H1 (cell line): ENCODE measurements around the gene ATF7IP2. TPM values are rescaled to one million over a fixed set of nuclear protein-coding genes. Genes with fewer than 3 reads are reported as not detected.
A peak's percentile ranks its signal among the peaks of the same experiment; 100 is the strongest.

Experiments
- ASH2L ChIP-seq: fragments of 200-600, 300-600 bp; sonication (generic); IDR thresholded peaks from one replicate; pipeline ENCODE4 v1.7.1; 2017; ENCODE audit warnings: low read length
- BACH1 ChIP-seq: IDR thresholded peaks from 2 replicates; pipeline ENCODE4 v1.6.1; 2012; ENCODE audit warnings: low read length, improper control_type of control experiment
- CBX5 ChIP-seq: fragments of 300-800, 300-1000 bp; sonication (generic); IDR thresholded peaks from 2 replicates; pipeline ENCODE4 v1.7.1; 2016; ENCODE audit warnings: antibody characterized with exemption, low read length, low read depth
- CHD2 ChIP-seq: IDR thresholded peaks from 2 replicates; pipeline ENCODE4 v1.6.1; 2012; ENCODE audit warnings: low read length, improper control_type of control experiment
- CREB1 ChIP-seq: IDR thresholded peaks from 2 replicates; pipeline ENCODE4 v1.6.1; 2012; ENCODE audit warnings: inconsistent platforms
- EP300 ChIP-seq, 2 experiments: IDR thresholded peaks; 1 replicate in 1 of 2; 2 replicates in 1 of 2; pipeline ENCODE4 v1.6.1; 2011 to 2012; ENCODE audit warnings: low read depth in 2 of 2, low read length in 2 of 2, mild to moderate bottlenecking in 2 of 2, borderline replicate concordance in 1 of 2, inconsistent platforms in 1 of 2, moderate library complexity in 1 of 2
- EZH2 ChIP-seq: fragments of 200-600 bp; sonication (generic); IDR thresholded peaks from 2 replicates; pipeline ENCODE4 v1.7.1; 2012; ENCODE audit warnings: low read depth, mild to moderate bottlenecking, moderate library complexity, low read length, inconsistent platforms; ENCODE audit not compliant: severe bottlenecking
- HDAC2 ChIP-seq, 2 experiments: fragments of 300-600 bp in 1 of 2; sonication (generic) in 1 of 2; IDR thresholded peaks; 2 replicates each; pipeline ENCODE4 v1.6.1; 2011 to 2012; ENCODE audit warnings: low read depth in 2 of 2, low read length in 2 of 2, mild to moderate bottlenecking in 2 of 2, moderate library complexity in 2 of 2, borderline replicate concordance in 1 of 2, inconsistent platforms in 1 of 2
- JUND ChIP-seq: IDR thresholded peaks from 2 replicates; pipeline ENCODE4 v1.6.1; 2011; ENCODE audit warnings: mild to moderate bottlenecking, improper control_type of control experiment, low read length
- KDM4A ChIP-seq: IDR thresholded peaks from one replicate; pipeline ENCODE4 v1.7.1; 2012; ENCODE audit warnings: low read depth, mild to moderate bottlenecking, moderate library complexity, low read length, inconsistent platforms; ENCODE audit not compliant: severe bottlenecking
- KDM5A ChIP-seq: fragments of 200-600 bp; IDR thresholded peaks from 2 replicates; pipeline ENCODE4 v1.7.1; 2012; ENCODE audit warnings: mild to moderate bottlenecking, low read length, inconsistent platforms, mixed read lengths
- MAFK ChIP-seq: IDR thresholded peaks from 2 replicates; pipeline ENCODE4 v1.6.1; 2012; ENCODE audit warnings: low read depth, mild to moderate bottlenecking, improper control_type of control experiment, low read length
- NRF1 ChIP-seq: IDR thresholded peaks from 2 replicates; pipeline ENCODE4 v1.6.1; 2011; ENCODE audit warnings: mild to moderate bottlenecking, low read depth, low read length, improper control_type of control experiment
- PHF8 ChIP-seq: fragments of 200-600 bp; sonication (generic); conservative IDR thresholded peaks from 2 replicates; pipeline ENCODE4 v1.7.1; 2012; ENCODE audit warnings: low read depth, mild to moderate bottlenecking, inconsistent platforms, low read length, moderate library complexity
- POLR2A ChIP-seq, 2 experiments: IDR thresholded peaks; 1 replicate in 1 of 2; 2 replicates in 1 of 2; pipeline ENCODE4 v1.6.1; 2011; ENCODE audit warnings: low read depth in 2 of 2, low read length in 2 of 2, mild to moderate bottlenecking in 2 of 2; ENCODE audit errors: control extremely low read depth in 1 of 2
- POLR2AphosphoS5 ChIP-seq: IDR thresholded peaks from 2 replicates; pipeline ENCODE4 v1.6.1; 2011; ENCODE audit warnings: low read depth, low read length
- RAD21 ChIP-seq, 2 experiments: IDR thresholded peaks in 1 of 2; conservative IDR thresholded peaks in 1 of 2; 2 replicates each; pipeline ENCODE4 v1.6.1; 2011; ENCODE audit warnings: low read depth in 2 of 2, low read length in 2 of 2, improper control_type of control experiment in 1 of 2, inconsistent platforms in 1 of 2, mild to moderate bottlenecking in 1 of 2, moderate library complexity in 1 of 2
- RBBP5 ChIP-seq: IDR thresholded peaks from 2 replicates; pipeline ENCODE4 v1.7.1; 2012; ENCODE audit warnings: low read depth, mild to moderate bottlenecking, inconsistent platforms, low read length, moderate library complexity, borderline replicate concordance
- SAP30 ChIP-seq: fragments of 300-600 bp; sonication (generic); IDR thresholded peaks from 2 replicates; pipeline ENCODE4 v1.7.1; 2012; ENCODE audit warnings: low read length, moderate library complexity, mild to moderate bottlenecking, inconsistent platforms; ENCODE audit not compliant: insufficient read depth, insufficient replicate concordance
- SP1 ChIP-seq: IDR thresholded peaks from 2 replicates; pipeline ENCODE4 v1.6.1; 2011; ENCODE audit warnings: low read depth, low read length
- SP2 ChIP-seq: IDR thresholded peaks from 2 replicates; pipeline ENCODE4 v1.6.1; 2012; ENCODE audit warnings: mild to moderate bottlenecking, low read length, inconsistent platforms
- SP4 ChIP-seq: IDR thresholded peaks from 2 replicates; pipeline ENCODE4 v1.6.1; 2012; ENCODE audit warnings: low read length, inconsistent platforms
- TAF1 ChIP-seq: IDR thresholded peaks from 2 replicates; pipeline ENCODE4 v1.6.1; 2011; ENCODE audit warnings: mild to moderate bottlenecking, low read depth, low read length
- TBP ChIP-seq: IDR thresholded peaks from 2 replicates; pipeline ENCODE4 v1.6.1; 2011; ENCODE audit warnings: low read depth, low read length, improper control_type of control experiment
- polyA plus RNA-seq, 7 experiments: library from polyadenylated mRNA; depleted of rRNA in 3 of 7; stranded (reverse) in 5 of 7; unstranded in 2 of 7; fragments of >200 nt in 5 of 7; fragments of 200-250 nt in 2 of 7; gene quantifications; 1 replicate in 5 of 7; 2 replicates in 1 of 7; 4 replicates in 1 of 7; pipeline versions ENCODE4 v1.2.1 to v1.2.3, GENCODE V29; 2011 to 2013; ENCODE audit warnings: missing spikeins in 2 of 7, mixed read lengths in 2 of 7
- total RNA-seq: library from RNA; stranded (reverse); fragmentation: NEBNext Ultra II Directional; extraction: Animal tissue kit (Norgen Biotek cat#: 25700); gene quantifications from 2 replicates; pipeline ENCODE4 v1.2.1, GENCODE V29; 2021
- TF ChIP-seq, protein P1 (sequence below): IDR thresholded peaks from 2 replicates; pipeline ENCODE4 v1.6.1; 2012; ENCODE audit warnings: inconsistent platforms

ATF7IP2 gene
- total and polyA plus RNA-seq, 2 of the 8 experiments (the other 6 are each of a cell fraction or from before 2014, with no cell fraction given) = 28.7 to 32.8 TPM

DNA sequence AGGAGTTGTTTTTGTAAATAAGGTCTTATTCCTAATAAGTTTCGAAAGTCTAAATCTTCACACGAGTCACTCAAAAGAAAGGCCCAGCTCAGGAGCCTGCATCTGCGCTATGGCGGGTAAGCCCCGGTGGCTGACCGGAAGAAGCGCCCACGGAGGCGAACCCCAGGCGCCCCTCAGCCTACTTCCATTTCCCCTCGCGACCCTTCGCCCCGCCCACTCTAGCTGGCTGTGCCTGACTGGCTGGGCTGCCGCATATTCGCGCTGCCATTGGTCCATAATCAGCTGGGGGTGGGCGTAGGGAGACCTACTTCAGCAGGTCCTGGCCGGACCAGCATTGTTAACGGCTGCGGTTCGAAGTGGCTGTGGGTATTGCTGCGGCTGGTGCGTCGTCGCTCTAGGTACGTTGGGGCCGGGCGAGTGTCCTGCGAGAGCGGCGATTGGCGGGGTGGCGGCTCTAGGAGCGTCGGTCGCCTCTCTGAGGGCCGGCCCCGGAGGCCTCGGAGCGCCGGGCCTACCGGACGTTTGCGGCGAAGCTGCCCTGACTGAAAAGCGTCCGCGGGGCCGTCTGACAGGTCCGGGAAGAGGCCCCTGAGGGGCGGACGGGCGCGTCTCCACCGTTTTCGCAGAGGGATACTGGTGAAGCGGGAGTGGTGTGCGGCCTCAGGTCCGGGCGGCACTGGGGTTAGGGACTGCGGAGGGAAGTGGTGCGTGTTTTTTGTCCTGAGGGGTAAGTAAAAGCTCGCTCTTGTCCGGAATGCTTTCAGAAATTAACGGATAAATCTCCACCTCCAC, at the start of gene ATF7IP2 (continued):
- peak; percentile 95 for TF ChIP-seq TBP
- peak; percentile 95 for TF ChIP-seq TAF1
- TF ChIP-seq BACH1 = peak; percentile 29; the same call in 1 of the 2 replicates
- peak; percentile 93 to 98 for TF ChIP-seq POLR2A (IDR thresholded peaks at IDR 0.05; ENCODE audit: control extremely low read depth in 1 of 2, low read depth in 2 of 2, low read length in 2 of 2)
- TF ChIP-seq RBBP5 = peak; percentile 85; the same call in 1 of the 2 replicates
- no peak for TF ChIP-seq NRF1
- peak; percentile 74 for TF ChIP-seq CREB1
- TF ChIP-seq SAP30 = no peak
- no peak for TF ChIP-seq JUND
- TF ChIP-seq, protein P1, sequence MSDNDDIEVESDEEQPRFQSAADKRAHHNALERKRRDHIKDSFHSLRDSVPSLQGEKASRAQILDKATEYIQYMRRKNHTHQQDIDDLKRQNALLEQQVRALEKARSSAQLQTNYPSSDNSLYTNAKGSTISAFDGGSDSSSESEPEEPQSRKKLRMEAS = peak; percentile 71
- no peak for TF ChIP-seq EZH2
- peak; percentile 99 for TF ChIP-seq POLR2AphosphoS5
- no peak for TF ChIP-seq RAD21 (IDR thresholded peaks at IDR 0.05 in 1 of 2, conservative IDR thresholded peaks at IDR 0.05 in 1 of 2; ENCODE audit: low read depth in 2 of 2, low read length in 2 of 2)
- TF ChIP-seq SP1 = peak; percentile 95
- TF ChIP-seq MAFK = no peak
- peak; percentile 90 for TF ChIP-seq ASH2L
- peak; percentile 53; the same call in 1 of the 2 replicates for TF ChIP-seq SP2
- no peak for TF ChIP-seq SP4
- TF ChIP-seq CHD2 = peak; percentile 75
- TF ChIP-seq EP300 (IDR thresholded peaks at IDR 0.05; ENCODE audit: borderline replicate concordance in 1 of 2, low read depth in 2 of 2, low read length in 2 of 2) = no peak
- TF ChIP-seq HDAC2 (IDR thresholded peaks at IDR 0.05; ENCODE audit: borderline replicate concordance in 1 of 2, low read depth in 2 of 2, low read length in 2 of 2) = no peak
- TF ChIP-seq PHF8 = peak; percentile 75
- TF ChIP-seq KDM4A = peak; percentile 91
- TF ChIP-seq CBX5 = no peak
- TF ChIP-seq KDM5A = no peak
